Urinary bladder (tissue), 4 donors: ENCODE results near the gene LINC00305. TPM values are rescaled to one million over a fixed set of nuclear protein-coding genes. Genes with fewer than 3 reads are reported as not detected.

ENCODE experiments used
- DNase-seq: peaks from one replicate; pipeline ENCODE4 v3.0.0-alpha.2; 2015; ENCODE audit errors: extremely low spot score
- H3K27ac ChIP-seq: one replicate; pipeline ENCODE4 v1.5.1; 2013; ENCODE audit warnings: low read depth, mild to moderate bottlenecking, moderate library complexity
- H3K36me3 ChIP-seq: one replicate; pipeline ENCODE4 v1.6.1; 2013; ENCODE audit warnings: mild to moderate bottlenecking, moderate library complexity; ENCODE audit not compliant: insufficient read depth
- H3K4me1 ChIP-seq: one replicate; pipeline ENCODE4 v1.6.1; 2013; ENCODE audit warnings: mild to moderate bottlenecking, moderate library complexity; ENCODE audit not compliant: insufficient read depth
- H3K4me3 ChIP-seq: one replicate; pipeline ENCODE4 v1.5.1; 2013; ENCODE audit warnings: low read depth, low read length
- WGBS: extraction: QIAGEN DNeasy Blood & Tissue Kit; methylation state at CpG from one replicate; pipeline ENCODE4 v1.1.7; 2013; 5-methylcytosine and 5-hydroxymethylcytosine counted together
- polyA plus RNA-seq: library from polyadenylated mRNA; stranded (reverse); fragments of 200-250 nt; gene quantifications from one replicate; pipeline ENCODE4 v1.2.3, GENCODE V29; 2013
- total RNA-seq: library from RNA; depleted of rRNA; stranded (reverse); fragments of >200 nt; gene quantifications from one replicate; pipeline ENCODE4 v1.2.3, GENCODE V29; 2014
- donor health status: healthy with polysubstance abuse.
- donor health status: healthy.

Gene LINC00305
- total and polyA plus RNA-seq, 2 donors = not detected

DNA sequence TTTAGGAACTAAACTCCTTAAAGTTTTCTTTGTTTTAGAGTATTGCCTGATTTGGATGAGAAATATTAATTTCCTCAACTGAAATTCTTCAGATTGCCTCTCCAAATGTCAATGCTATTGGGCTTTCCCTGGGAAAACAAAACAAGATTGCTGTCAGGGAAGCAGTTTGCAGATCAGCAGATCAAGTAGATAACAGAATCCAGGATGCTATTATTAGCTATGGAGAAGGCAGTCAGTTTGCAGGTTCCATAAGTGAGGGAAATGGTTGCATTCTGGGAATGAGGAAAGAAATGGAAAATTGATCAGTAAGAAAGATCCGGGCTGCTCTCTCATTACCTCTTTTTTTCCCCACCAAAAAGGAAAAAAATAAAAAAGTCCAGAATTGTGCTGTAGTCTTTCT, 11.0 kb downstream of the LINC00305 start:
- H3K27ac ChIP-seq = no peak overlapping the region
- DNase-seq = no peak
- H3K36me3 ChIP-seq = no peaks in the 10 kb centered on the region
- no peak overlapping the region for H3K4me3 ChIP-seq
- no peaks in the 10 kb centered on the region for H3K4me1 ChIP-seq
- WGBS = 84% methylated on average over 1 of the region's 1 CpG

DNA sequence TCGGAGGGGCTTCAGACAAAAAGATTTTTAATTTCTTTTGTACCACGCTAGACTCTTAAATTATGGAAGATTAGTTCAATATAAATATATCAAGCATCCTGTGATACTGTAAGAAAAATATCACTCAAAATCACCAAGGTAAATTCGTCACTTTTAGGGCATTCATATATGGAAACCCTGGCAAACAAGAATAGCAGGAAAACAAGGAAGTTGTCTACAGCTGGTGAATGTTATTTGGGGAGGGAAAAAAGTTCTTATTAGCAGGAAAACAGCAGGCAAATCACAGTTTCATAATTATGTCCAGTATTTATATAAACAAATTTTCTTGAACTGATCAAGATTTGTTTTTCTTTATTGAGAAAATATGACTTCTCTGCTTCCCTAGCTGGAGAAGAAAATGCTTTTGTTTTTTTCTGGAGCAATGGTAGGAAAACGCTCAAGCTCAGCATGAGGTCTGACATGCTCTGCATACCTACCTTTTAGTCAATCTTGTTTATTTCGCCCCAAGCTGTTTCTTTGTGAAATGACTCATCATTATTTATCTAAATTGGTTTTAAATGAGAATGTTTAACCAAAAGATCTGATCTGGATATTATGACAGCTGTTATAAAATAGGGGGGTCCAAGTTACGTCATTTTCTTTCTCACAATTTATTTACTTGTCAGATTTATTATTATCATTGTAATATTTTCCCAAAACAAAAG, 14.7 kb downstream of the LINC00305 start:
- Histone ChIP-seq H3K4me1 (no peaks in the 10 kb centered on the region), H3K36me3 (no peaks in the 10 kb centered on the region), H3K4me3 (no peak overlapping the region), H3K27ac (no peak overlapping the region)
- WGBS = 77% methylated on average over 6 of the region's 6 CpGs
- no peak for DNase-seq

DNA sequence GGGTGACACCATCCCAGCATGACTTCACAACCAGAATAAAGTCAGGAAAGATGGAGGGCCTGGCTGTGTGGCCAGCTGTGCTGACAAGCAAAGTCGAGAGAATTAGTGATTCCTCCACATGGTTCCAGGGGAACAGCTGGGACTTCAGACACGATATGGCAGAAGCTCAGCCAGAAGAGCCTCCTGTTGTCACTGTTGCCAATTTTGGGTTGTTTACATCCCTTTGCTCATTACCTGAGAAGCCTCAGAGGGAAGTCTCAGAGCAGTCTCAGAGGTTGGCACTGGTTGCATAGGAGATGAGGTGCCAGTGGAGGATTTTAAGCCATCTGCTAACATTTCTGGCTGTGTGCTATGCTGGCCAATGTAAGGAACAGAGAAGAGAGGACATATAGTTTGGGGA, 16.0 kb downstream of the LINC00305 start:
- 78% methylated on average over 2 of the region's 2 CpGs for WGBS
- DNase-seq = no peak
- Histone ChIP-seq H3K4me3 (no peak overlapping the region), H3K27ac (no peak overlapping the region), H3K36me3 (no peaks in the 10 kb centered on the region), H3K4me1 (no peaks in the 10 kb centered on the region)

DNA sequence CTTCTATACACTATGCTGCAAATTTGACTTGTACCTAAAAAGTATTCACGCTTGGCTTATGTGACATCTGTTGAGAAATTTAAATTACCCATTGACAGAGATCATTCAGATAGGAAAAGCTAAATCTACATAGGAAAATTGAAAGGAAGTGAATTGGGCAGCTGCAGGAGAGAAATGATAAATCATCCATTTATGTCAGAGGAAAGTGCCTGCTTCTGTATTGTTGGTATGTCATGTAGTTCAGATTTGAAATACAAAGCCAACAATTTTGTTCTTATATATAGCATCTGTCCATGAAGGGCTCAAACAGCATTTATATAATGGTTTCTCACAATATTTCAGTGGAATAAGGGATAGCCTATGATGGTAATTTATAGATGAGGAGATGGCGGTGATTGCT, 17.6 kb downstream of the LINC00305 start:
- Histone ChIP-seq H3K36me3 (no peaks in the 10 kb centered on the region), H3K27ac (no peak overlapping the region), H3K4me3 (no peak overlapping the region), H3K4me1 (no peaks in the 10 kb centered on the region)
- 92% methylated on average over 2 of the region's 2 CpGs for WGBS
- no peak for DNase-seq

DNA sequence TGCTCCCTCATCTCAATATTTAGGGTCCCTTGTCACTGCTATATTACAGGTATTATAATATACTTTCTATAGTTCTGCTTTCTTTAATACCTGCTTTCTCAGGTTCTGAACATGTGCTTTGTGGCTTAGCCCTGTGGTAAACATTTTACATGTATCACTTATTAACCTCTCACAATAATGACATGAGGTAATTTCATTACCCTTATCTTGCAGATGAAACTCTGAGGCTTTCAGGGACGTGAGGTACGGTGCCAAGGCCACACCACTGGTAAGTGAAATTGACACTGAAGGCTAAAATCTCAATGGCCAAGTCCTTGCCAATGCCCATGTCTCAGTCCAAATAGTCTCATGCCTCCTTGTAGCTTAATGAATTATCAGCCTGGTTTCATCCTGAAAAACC, 21.7 kb downstream of the LINC00305 start:
- Histone ChIP-seq H3K36me3 (no peaks in the 10 kb centered on the region), H3K27ac (no peak overlapping the region), H3K4me3 (no peak overlapping the region), H3K4me1 (no peaks in the 10 kb centered on the region)
- 83% methylated on average over 2 of the region's 2 CpGs for WGBS
- no peak for DNase-seq

DNA sequence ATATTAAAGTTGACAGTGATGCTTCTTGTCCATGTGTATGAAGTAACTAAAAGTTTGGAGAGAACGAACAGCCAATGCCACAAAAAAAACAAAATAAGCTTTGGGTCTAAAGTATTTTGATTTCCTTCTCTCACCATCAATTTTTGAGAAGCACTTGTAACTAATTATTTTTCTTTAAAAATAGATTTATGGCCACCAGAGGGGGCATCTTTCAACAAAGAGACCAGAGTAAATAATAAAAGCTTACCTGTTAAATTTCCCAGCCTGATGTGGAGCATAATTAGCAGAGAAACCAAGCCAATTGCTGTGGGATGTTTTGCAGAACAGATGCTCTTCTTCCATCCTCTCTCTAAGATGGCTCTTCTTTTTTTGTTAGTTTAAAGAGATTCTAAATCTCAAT, 29.0 kb downstream of the LINC00305 start:
- no peak for DNase-seq
- no peak overlapping the region for H3K27ac ChIP-seq
- H3K4me3 ChIP-seq = no peak overlapping the region
- 89% methylated on average over 1 of the region's 1 CpG for WGBS
- no peaks in the 10 kb centered on the region for H3K36me3 ChIP-seq
- H3K4me1 ChIP-seq = no peaks in the 10 kb centered on the region

DNA sequence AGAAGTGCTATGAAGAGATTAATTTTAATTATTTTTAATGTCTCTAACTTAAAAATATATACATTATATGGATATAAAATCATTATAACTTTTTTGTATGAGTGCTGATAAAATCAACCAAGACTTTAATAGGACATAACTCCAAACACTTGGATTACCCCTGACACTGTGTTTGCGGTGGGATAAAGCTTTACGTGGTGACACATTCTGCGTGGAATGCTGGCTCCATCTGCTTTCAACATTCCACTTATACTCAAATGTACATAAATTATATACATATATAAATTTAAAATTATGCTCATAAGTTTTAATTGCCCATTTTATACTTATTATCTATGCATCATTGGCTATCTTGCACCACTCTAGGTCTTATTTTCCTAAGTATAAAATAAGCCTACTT, 30.5 kb downstream of the LINC00305 start:
- Histone ChIP-seq H3K4me3 (no peak overlapping the region), H3K36me3 (no peaks in the 10 kb centered on the region), H3K27ac (no peak overlapping the region), H3K4me1 (no peaks in the 10 kb centered on the region)
- WGBS = 34% methylated on average over 3 of the region's 3 CpGs
- no peak for DNase-seq

DNA sequence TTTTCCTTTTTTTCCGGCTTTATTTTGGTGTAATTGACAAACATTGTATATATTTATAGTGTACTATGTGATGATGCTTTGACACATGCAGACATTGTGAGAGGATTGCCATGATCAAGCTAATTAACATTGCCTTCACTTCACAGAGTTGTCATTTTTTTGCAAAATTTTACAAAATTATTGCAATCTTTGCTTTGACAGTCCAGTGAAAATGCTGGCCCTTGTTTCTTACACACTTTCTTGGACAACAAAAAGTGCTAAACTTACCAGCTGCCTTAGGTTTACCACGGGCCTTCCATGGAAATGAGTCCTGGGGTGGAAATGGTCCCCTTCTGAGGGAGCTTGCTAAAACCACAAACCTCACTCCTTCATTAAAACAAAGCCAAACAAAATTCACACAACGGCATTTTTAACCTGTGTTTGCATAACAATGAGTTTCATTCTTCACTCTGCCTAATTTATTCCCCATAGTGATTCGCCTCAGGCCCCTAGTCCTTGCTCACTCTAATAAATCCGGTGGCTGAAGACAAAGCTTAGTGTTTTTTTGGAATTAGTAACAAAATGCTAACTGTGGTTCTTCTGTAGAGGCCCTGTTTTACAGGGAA, 32.2 kb downstream of the LINC00305 start:
- WGBS = 75% methylated on average over 5 of the region's 5 CpGs
- H3K4me3 ChIP-seq = no peak overlapping the region
- no peaks in the 10 kb centered on the region for H3K36me3 ChIP-seq
- no peaks in the 10 kb centered on the region for H3K4me1 ChIP-seq
- no peak overlapping the region for H3K27ac ChIP-seq
- no peak for DNase-seq

DNA sequence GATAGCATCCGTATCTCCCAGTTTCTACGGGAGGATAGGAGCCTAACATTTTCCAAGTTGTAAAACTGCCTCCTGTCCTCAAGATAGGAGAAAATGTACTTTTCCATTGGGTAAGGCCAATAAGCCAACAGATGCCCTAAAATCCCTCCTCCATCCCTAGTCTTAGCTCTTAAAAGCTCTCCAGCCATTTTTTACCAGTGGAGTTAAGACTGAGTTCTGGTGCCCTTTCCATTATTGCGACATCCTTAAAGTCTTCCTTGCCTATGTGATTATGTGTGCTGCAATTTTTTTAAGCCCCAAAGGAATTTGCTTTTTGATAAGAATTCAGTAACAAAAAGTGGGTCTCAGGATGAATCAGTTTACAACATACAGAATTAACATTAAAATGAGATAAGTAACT, 33.0 kb downstream of the LINC00305 start:
- no peaks in the 10 kb centered on the region for H3K36me3 ChIP-seq
- 42% methylated on average over 3 of the region's 3 CpGs for WGBS
- H3K4me3 ChIP-seq = no peak overlapping the region
- no peak for DNase-seq
- H3K4me1 ChIP-seq = no peaks in the 10 kb centered on the region
- no peak overlapping the region for H3K27ac ChIP-seq

DNA sequence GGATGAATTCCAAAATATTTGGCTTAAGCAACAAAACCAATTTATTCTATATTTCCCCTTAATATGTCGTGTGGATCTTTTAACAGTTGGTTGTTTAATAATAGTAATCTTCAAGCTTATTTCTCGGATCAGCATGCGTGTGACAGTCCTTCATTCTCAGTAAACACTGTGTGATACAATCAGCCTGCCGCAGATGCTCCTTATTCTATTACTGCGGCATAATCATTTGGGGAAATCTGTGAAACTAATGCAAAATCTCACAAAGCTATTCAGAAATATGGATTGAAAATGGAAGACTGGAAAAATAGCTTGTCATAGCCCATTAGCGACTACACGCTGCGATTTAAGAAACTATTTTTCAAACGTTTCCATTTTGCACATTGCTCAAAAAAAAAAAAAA, 36.9 kb downstream of the LINC00305 start:
- no peaks in the 10 kb centered on the region for H3K36me3 ChIP-seq
- DNase-seq = no peak
- H3K27ac ChIP-seq = no peak overlapping the region
- H3K4me1 ChIP-seq = no peaks in the 10 kb centered on the region
- no peak overlapping the region for H3K4me3 ChIP-seq
- 70% methylated on average over 9 of the region's 9 CpGs for WGBS

DNA sequence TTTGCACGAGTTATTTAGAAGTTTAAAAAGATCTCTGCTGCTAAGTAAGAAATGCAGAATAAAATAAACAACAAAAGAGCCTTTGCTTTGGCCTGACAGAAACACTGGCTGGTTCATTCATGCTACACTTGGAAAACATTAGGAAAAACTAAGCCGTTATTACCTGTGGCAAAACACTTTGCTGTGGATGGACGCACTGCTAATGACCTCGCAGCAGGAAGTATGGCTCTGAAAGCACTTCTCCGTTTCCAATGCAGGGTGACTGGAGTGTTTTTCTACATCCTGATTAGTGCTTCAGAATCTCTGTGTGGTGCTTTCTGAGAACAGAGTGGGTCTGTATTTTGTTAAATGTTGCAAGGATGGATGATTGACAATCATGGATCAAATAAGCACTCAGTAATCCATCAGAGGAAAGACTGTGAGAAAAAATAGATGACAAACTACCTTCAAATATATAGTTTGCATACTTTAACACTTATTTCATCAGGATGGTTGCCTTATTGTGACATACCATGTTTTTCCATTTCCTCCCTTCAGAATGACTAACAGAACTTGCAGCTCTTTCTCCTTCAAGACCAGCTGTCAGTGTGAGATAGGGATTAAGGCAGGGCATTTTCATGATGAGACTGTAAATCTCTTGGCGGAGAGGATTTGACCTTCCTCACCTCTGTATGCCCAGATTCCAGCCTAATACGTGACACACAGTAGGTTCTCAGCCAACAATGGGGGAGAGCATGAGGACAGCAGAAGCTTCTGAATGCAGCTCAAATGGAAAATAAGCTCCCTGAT, 38.0 kb downstream of the LINC00305 start:
- no peak for DNase-seq
- 51% methylated on average over 7 of the region's 7 CpGs for WGBS
- H3K36me3 ChIP-seq = no peaks in the 10 kb centered on the region

DNA sequence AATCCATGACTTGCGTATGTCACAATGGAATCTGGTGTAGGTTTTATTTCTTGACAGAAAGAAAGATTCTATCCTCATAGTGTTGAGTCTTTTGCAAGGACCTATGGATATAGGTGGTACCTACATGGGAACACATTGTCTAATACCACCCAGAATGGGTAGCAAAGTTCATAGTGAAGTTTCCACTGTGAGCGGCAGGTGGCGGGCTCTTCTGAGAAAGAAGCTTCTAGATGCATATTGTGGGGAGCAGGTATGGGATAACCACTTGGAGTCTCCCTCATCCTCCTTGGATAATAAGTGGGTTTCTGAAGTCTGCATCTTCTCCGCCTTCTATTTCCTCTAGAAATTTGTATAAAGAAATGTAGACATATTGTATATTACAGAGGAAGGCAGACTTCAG, 44.9 kb downstream of the LINC00305 start:
- H3K27ac ChIP-seq = no peak overlapping the region
- WGBS = 95% methylated on average over 4 of the region's 4 CpGs
- no peaks in the 10 kb centered on the region for H3K4me1 ChIP-seq
- no peak for DNase-seq
- H3K36me3 ChIP-seq = no peaks in the 10 kb centered on the region
- no peak overlapping the region for H3K4me3 ChIP-seq

More for the DNA sequence above, 38.0 kb downstream of the LINC00305 start:
- Histone ChIP-seq H3K4me1 (no peaks in the 10 kb centered on the region), H3K27ac (no peak overlapping the region), H3K4me3 (no peak overlapping the region)

DNA sequence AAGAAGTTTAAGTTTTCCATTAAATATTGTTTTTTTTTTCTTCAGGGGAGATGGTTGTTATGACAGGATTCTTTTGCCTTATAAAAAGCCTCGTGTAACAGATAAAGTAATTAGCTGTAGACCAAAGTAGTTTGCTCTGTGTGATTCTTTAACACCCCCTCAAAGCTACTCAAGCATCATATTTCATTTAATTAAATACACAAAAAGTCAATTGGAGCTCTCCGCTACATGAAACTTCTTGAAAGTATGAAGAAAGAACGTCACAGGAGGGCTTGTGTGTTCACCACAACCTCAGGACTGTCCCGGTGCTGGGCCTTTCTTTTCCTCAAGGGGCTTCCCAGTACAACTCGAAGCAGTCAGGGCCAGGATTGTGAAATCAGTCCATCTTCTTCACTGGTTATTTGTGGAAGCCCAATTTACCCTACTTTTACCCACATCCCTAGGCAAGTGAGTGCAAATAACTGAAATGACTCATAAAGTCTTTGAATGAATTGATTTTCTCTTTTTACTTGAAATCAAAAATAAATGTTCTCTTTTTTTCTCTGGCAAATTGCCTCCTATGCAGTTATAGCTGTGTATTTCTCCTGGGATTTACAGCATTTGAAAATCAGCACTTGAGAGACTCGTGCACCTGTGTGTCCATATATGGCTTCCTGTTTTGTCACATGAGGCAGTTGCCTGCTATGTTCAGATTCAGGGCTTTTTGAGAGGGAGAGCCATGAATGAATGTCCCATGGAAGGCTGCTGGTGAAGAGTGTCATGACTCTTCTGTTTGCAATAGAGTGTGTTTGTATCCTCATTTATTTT, 48.6 kb downstream of the LINC00305 start:
- no peak overlapping the region for H3K27ac ChIP-seq
- 42% methylated on average over 6 of the region's 6 CpGs for WGBS
- no peak overlapping the region for H3K4me3 ChIP-seq
- no peak for DNase-seq
- no peaks in the 10 kb centered on the region for H3K36me3 ChIP-seq
- no peaks in the 10 kb centered on the region for H3K4me1 ChIP-seq
